ENCODE results near the gene OOSP4B.

DNA sequence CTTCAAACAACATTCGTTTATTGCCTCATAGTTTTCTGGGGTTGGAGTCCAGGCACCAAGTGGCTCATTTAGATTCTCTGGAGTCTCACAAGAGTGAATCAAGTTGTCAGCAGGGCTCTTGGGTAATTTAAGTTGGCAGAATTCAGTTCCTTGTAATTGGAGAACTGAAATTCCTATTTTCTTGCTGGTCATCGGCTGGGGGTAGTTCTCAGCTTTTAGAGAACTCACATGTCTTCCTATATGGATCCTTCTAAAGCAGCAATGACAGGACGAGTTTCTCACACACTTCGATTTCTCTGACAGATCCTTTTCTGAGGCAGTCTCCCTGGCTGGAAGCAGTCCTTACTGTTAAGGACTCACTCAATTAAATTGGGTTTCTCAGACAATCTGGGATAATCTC, 17.3 kb upstream of the OOSP4B start:
- TF ChIP-seq, protein P1, sequence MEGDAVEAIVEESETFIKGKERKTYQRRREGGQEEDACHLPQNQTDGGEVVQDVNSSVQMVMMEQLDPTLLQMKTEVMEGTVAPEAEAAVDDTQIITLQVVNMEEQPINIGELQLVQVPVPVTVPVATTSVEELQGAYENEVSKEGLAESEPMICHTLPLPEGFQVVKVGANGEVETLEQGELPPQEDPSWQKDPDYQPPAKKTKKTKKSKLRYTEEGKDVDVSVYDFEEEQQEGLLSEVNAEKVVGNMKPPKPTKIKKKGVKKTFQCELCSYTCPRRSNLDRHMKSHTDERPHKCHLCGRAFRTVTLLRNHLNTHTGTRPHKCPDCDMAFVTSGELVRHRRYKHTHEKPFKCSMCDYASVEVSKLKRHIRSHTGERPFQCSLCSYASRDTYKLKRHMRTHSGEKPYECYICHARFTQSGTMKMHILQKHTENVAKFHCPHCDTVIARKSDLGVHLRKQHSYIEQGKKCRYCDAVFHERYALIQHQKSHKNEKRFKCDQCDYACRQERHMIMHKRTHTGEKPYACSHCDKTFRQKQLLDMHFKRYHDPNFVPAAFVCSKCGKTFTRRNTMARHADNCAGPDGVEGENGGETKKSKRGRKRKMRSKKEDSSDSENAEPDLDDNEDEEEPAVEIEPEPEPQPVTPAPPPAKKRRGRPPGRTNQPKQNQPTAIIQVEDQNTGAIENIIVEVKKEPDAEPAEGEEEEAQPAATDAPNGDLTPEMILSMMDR (IDR thresholded peaks at IDR 0.05 in 8 of 11, conservative IDR thresholded peaks at IDR 0.05 in 3 of 11): no peak
- TF ChIP-seq POLR2A (IDR thresholded peaks at IDR 0.05): no peak
- TF ChIP-seq POLR2AphosphoS5 (IDR thresholded peaks at IDR 0.05): no peak
